Upper lobe of left lung (tissue), 6 donors: ENCODE data around the gene EXT2. TPM values are rescaled to one million over a fixed set of nuclear protein-coding genes. Genes with fewer than 3 reads are reported as not detected.

ENCODE experiments used
- ATAC-seq, 2 donors: fragments of 200-7000 bp; cut with Tn5 transposase; one replicate each; pipeline ENCODE4 v1.9.1; 2022; ENCODE audit warnings: mild to moderate bottlenecking in 2 of 2, moderate library complexity in 2 of 2; ENCODE audit not compliant: low FRiP score in 2 of 2
- DNase-seq, 2 donors: peaks; one replicate each; pipeline ENCODE4 v3.0.0-alpha.2; 2019 to 2020
- H3K27ac ChIP-seq, 4 donors: fragments of 200-600 bp; sonication (generic); one replicate each; pipeline ENCODE4 v1.5.1; 2016 to 2019
- H3K27me3 ChIP-seq, 4 donors: fragments of 200-600 bp; sonication (generic); one replicate each; pipeline ENCODE4 v1.5.1; 2017 to 2019
- H3K36me3 ChIP-seq, 4 donors: fragments of 200-600 bp; sonication (generic); one replicate each; pipeline ENCODE4 v1.5.1; 2016 to 2019
- H3K4me1 ChIP-seq, 4 donors: fragments of 200-600 bp; sonication (generic); one replicate each; pipeline ENCODE4 v1.5.1; 2018 to 2019
- H3K4me3 ChIP-seq, 4 donors: fragments of 200-600 bp; sonication (generic); one replicate each; pipeline ENCODE4 v1.5.1; 2017 to 2019; ENCODE audit warnings: mild to moderate bottlenecking in 2 of 4, moderate library complexity in 1 of 4
- H3K9me3 ChIP-seq, 4 donors: fragments of 200-600 bp; sonication (generic); one replicate each; pipeline ENCODE4 v1.5.1; 2018 to 2019
- CTCF ChIP-seq, 6 experiments: fragments of 450-650 bp in 4 of 6; fragments of 200-600 bp in 2 of 6; sonication (generic) in 2 of 6; IDR thresholded peaks; one replicate each; pipeline ENCODE4 v1.5.1; 2016 to 2019; ENCODE audit warnings: antibody characterized with exemption in 6 of 6
- EP300 ChIP-seq, 4 donors: sonication (generic); formaldehyde crosslinking; IDR thresholded peaks; one replicate each; pipeline ENCODE4 v1.5.1; 2017; ENCODE audit warnings: antibody characterized with exemption in 4 of 4, control low read depth in 2 of 4
- POLR2A ChIP-seq, 4 donors: fragments of 450-650 bp; IDR thresholded peaks; one replicate each; pipeline ENCODE4 v1.5.1; 2016 to 2017; ENCODE audit warnings: antibody characterized with exemption in 4 of 4, mild to moderate bottlenecking in 2 of 4
- POLR2AphosphoS5 ChIP-seq, 2 donors: sonication (generic); formaldehyde crosslinking; IDR thresholded peaks; one replicate each; pipeline ENCODE4 v1.5.1; 2017; ENCODE audit warnings: antibody characterized with exemption in 2 of 2
- WGBS, 2 donors: methylation state at CpG; one replicate each; pipeline ENCODE4 v1.1.5; 2017 to 2018; 5-methylcytosine and 5-hydroxymethylcytosine counted together
- total RNA-seq, 6 donors: library from RNA; depleted of rRNA in 4 of 6; stranded (reverse); fragments of >200 nt in 4 of 6; gene quantifications; one replicate each; pipeline versions ENCODE4 v1.1.0 to v1.2.1, GENCODE V29; 2016 to 2021
- donor health status: DM: no; HTN: no; CAD: no; lungs with moderate emphysema.
- donor health status: DM: no; HTN: yes; CAD: no; lungs with severe emphysema.

EXT2 gene
- total RNA-seq, 6 donors from 2014 or later = 45.3 to 64.0 (median 57.4) TPM

- ATAC-seq (no peak), DNase-seq (no peak)
- no peak for TF ChIP-seq POLR2AphosphoS5 (IDR thresholded peaks at IDR 0.05)
- no peak for TF ChIP-seq POLR2A (IDR thresholded peaks at IDR 0.05)
- no peak for TF ChIP-seq EP300 (IDR thresholded peaks at IDR 0.05)
- TF ChIP-seq CTCF (IDR thresholded peaks at IDR 0.05) = no peak
- no peaks in the 10 kb centered on the region for H3K4me1 ChIP-seq
- no peak overlapping the region for H3K4me3 ChIP-seq
- no peaks in the 10 kb centered on the region for H3K27me3 ChIP-seq
- H3K36me3 ChIP-seq = peaks cover 0 to 26% (median 3%) of the 10 kb centered on the region in 4 donors
- H3K27ac ChIP-seq = no peak overlapping the region
- H3K9me3 ChIP-seq = peaks cover 0 to under 1% (median 0%) of the 10 kb centered on the region in 4 donors
- 88 to 89% methylated on average over 7 of the region's 7 CpGs for WGBS, 2 donors
Observed at GRCh38 chr11:44207292-44207691, 111.8 kb downstream of the EXT2 start.

GRCh38 chr11:44208976-44209603, 113.6 kb downstream of the EXT2 start:
- DNase-seq (no peak), ATAC-seq (no peak)
- Histone ChIP-seq H3K4me3 (no peak overlapping the region), H3K4me1 (no peaks in the 10 kb centered on the region), H3K27me3 (no peaks in the 10 kb centered on the region), H3K27ac (no peak overlapping the region), H3K36me3 (peaks cover 0 to 26% (median 3%) of the 10 kb centered on the region in 4 donors), H3K9me3 (peaks cover 0 to 5% (median 0%) of the 10 kb centered on the region in 4 donors)
- TF ChIP-seq CTCF (IDR thresholded peaks at IDR 0.05) = no peak
- TF ChIP-seq POLR2A (IDR thresholded peaks at IDR 0.05) = no peak
- TF ChIP-seq EP300 (IDR thresholded peaks at IDR 0.05) = no peak
- no peak for TF ChIP-seq POLR2AphosphoS5 (IDR thresholded peaks at IDR 0.05)
- WGBS, 2 donors = 82 to 96% methylated on average over 2 of the region's 2 CpGs

- H3K4me3 ChIP-seq = no peak overlapping the region
- no peak for TF ChIP-seq POLR2A (IDR thresholded peaks at IDR 0.05)
- no peak for TF ChIP-seq EP300 (IDR thresholded peaks at IDR 0.05)
- TF ChIP-seq CTCF (IDR thresholded peaks at IDR 0.05) = no peak
- TF ChIP-seq POLR2AphosphoS5 (IDR thresholded peaks at IDR 0.05) = no peak
- no peak for ATAC-seq
- no peak overlapping the region for H3K27ac ChIP-seq
- no peaks in the 10 kb centered on the region for H3K4me1 ChIP-seq
- no peak for DNase-seq
- H3K36me3 ChIP-seq = peaks cover 0 to 21% (median 1%) of the 10 kb centered on the region in 4 donors
- WGBS, 2 donors = 98% methylated on average over 6 of the region's 6 CpGs
- no peaks in the 10 kb centered on the region for H3K27me3 ChIP-seq
- peaks cover 0 to 5% (median 0%) of the 10 kb centered on the region in 4 donors for H3K9me3 ChIP-seq
Observed at GRCh38 chr11:44212128-44212527, 116.7 kb downstream of the EXT2 start.

- no peak overlapping the region for H3K27ac ChIP-seq
- no peak overlapping the region for H3K4me3 ChIP-seq
- 86 to 89% methylated on average over 1 of the region's 1 CpG for WGBS, 2 donors
- ATAC-seq (no peak), DNase-seq (no peak)
- H3K36me3 ChIP-seq = peaks cover 0 to 11% (median 0%) of the 10 kb centered on the region in 4 donors
- H3K4me1 ChIP-seq = no peaks in the 10 kb centered on the region
- TF ChIP-seq CTCF (IDR thresholded peaks at IDR 0.05) = no peak
- no peak for TF ChIP-seq POLR2A (IDR thresholded peaks at IDR 0.05)
- no peak for TF ChIP-seq POLR2AphosphoS5 (IDR thresholded peaks at IDR 0.05)
- no peak for TF ChIP-seq EP300 (IDR thresholded peaks at IDR 0.05)
- H3K9me3 ChIP-seq = peaks cover 0 to 5% (median 0%) of the 10 kb centered on the region in 4 donors
- H3K27me3 ChIP-seq = no peaks in the 10 kb centered on the region
Observed at GRCh38 chr11:44213148-44213547, 117.7 kb downstream of the EXT2 start.

GRCh38 chr11:44217432-44217831, 122.0 kb downstream of the EXT2 start:
- Histone ChIP-seq H3K4me1 (no peaks in the 10 kb centered on the region), H3K27me3 (no peaks in the 10 kb centered on the region), H3K4me3 (no peak overlapping the region), H3K27ac (no peak overlapping the region), H3K36me3 (no peaks in the 10 kb centered on the region), H3K9me3 (peaks cover 0 to 3% (median 0%) of the 10 kb centered on the region in 4 donors)
- ATAC-seq (no peak), DNase-seq (no peak)
- 79 to 92% methylated on average over 1 of the region's 1 CpG for WGBS, 2 donors
- no peak for TF ChIP-seq POLR2A (IDR thresholded peaks at IDR 0.05)
- no peak for TF ChIP-seq POLR2AphosphoS5 (IDR thresholded peaks at IDR 0.05)
- TF ChIP-seq CTCF (IDR thresholded peaks at IDR 0.05) = no peak
- TF ChIP-seq EP300 (IDR thresholded peaks at IDR 0.05) = no peak
